Cardiac atrium fibroblast (primary cell): Measurements from ENCODE around the gene ZNF607. TPM values are rescaled to one million over a fixed set of nuclear protein-coding genes. Genes with fewer than 3 reads are reported as not detected.

ENCODE experiments used
- total RNA-seq: library from RNA; depleted of rRNA; stranded (reverse); fragments of >200 nt; gene quantifications from 2 replicates; pipeline ENCODE4 v1.2.3, GENCODE V29; 2015

The ZNF607 gene
- total RNA-seq = 2.0 and 2.9 TPM in 2 replicates

GRCh38 chr19:37719111-37719926 lies at the start of gene ZNF607:
Gene ZNF607, minus strand, starts transcription at chr19:37719761. Its CDS starts 8,143 bp downstream, at chr19:37711618.

GRCh38 chr19:37655301-37655688 lies 64.3 kb downstream of the ZNF607 start, which contains the start of gene ZFP30:
Gene ZFP30, minus strand, starts transcription at chr19:37655465. Its CDS starts 7,643 bp downstream, at chr19:37647822.

Other genes starting within 250 kb of the ZNF607 start
- 1.6 and 2.3 TPM in 2 replicates for gene ZNF793, start 212.8 kb downstream of the ZNF607 start, total RNA-seq
- 0.97 and 1.6 TPM in 2 replicates for gene ZNF571, start 125.0 kb downstream of the ZNF607 start, total RNA-seq
- gene ZNF540, start 124.9 kb downstream of the ZNF607 start, total RNA-seq = 0.16 and 0.18 TPM in 2 replicates
- 5.2 and 9.0 TPM in 2 replicates for gene ZFP30, start 64.3 kb downstream of the ZNF607 start, total RNA-seq
- gene ZNF573, start 59.8 kb upstream of the ZNF607 start, total RNA-seq = 5.5 and 11.7 TPM in 2 replicates
- gene WDR87, start 186.8 kb upstream of the ZNF607 start, total RNA-seq = not detected in 2 replicates
- gene SIPA1L3, start 187.4 kb upstream of the ZNF607 start, total RNA-seq = 8.3 and 15.9 TPM in 2 replicates